ENCODE results near the gene RNU6-1.

The RNU6-1 gene

GRCh38 chr15:67820122-67820991, 19.5 kb downstream of the RNU6-1 start:
- no peak for DNase-seq

GRCh38 chr15:67819636-67820035, 20.2 kb downstream of the RNU6-1 start:
- DNase-seq, result no peak

DNA sequence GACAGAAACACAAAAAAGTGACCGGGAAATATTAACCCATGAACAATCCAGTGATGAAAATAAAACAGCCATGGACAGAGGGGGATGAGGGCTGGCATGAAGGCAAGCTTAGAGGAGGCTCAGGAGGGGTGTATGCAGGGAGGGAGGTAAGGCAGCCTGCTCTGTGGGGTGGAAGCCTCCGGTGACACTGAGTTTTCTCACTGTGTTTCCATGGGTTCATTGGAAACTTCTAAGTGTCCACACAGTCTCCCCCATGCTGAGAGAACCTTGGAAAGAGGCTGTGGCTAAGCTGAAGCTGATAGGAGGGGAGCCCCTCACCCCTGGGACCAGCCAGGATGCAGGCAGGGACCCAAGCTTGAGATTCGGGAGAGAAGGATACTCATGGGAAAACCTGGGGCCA, 21.4 kb downstream of the RNU6-1 start:
- DNase-seq, result no peak

GRCh38 chr15:67816668-67817067, 23.2 kb downstream of the RNU6-1 start:
- no peak for DNase-seq

GRCh38 chr15:67815036-67815592, 24.7 kb downstream of the RNU6-1 start:
- DNase-seq, result no peak

GRCh38 chr15:67813104-67813634, 26.7 kb downstream of the RNU6-1 start:
- DNase-seq, result no peak

- no peak for DNase-seq
Observed at GRCh38 chr15:67812241-67812644, 27.6 kb downstream of the RNU6-1 start.

GRCh38 chr15:67809866-67810265, 30.0 kb downstream of the RNU6-1 start:
- no peak for DNase-seq

DNA sequence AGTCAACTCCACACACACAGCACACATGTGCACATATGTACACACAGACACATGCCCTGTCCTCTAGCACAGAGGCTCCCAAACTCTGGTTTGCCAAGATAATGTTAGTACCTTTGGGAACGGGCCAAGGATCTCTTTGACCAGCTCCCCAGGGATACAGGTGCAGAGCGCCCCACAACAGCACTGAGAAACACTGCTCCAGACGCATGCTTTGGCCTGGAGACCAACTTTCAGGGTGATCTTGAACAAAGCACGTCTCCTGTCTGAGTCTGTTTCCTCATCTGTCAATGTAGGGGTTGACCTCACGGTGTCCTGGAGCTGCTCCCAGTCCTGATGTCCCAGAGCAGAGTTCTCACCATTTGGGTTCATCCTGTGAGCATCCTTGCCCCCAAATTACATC, 30.4 kb downstream of the RNU6-1 start:
- no peak for DNase-seq

- no peak for DNase-seq
Observed at GRCh38 chr15:67808821-67809220, 31.0 kb downstream of the RNU6-1 start.

DNA sequence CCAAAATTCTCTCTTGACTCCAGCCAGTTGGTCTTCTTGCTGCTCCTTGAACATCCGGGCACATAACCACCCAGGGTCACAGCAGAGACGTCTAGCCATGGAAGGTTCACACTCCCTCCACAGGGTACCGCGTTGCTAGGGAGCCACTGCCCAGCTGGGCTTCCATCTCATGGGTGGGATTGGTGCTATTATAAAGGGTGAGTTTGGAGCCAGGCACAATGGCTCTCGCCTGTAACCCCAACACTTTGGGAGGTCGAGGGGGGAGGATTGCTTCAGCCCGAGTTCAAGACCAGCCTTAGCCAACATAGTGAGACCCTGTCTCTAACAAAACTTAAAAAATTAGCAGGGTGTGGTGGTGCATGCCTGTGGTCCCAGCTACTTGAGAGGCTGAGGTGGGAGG, 32.0 kb downstream of the RNU6-1 start:
- DNase-seq, result no peak

- DNase-seq, result no peak
Observed at GRCh38 chr15:67807141-67807540, 32.7 kb downstream of the RNU6-1 start.

- no peak for DNase-seq
Observed at GRCh38 chr15:67806536-67806935, 33.3 kb downstream of the RNU6-1 start.

DNA sequence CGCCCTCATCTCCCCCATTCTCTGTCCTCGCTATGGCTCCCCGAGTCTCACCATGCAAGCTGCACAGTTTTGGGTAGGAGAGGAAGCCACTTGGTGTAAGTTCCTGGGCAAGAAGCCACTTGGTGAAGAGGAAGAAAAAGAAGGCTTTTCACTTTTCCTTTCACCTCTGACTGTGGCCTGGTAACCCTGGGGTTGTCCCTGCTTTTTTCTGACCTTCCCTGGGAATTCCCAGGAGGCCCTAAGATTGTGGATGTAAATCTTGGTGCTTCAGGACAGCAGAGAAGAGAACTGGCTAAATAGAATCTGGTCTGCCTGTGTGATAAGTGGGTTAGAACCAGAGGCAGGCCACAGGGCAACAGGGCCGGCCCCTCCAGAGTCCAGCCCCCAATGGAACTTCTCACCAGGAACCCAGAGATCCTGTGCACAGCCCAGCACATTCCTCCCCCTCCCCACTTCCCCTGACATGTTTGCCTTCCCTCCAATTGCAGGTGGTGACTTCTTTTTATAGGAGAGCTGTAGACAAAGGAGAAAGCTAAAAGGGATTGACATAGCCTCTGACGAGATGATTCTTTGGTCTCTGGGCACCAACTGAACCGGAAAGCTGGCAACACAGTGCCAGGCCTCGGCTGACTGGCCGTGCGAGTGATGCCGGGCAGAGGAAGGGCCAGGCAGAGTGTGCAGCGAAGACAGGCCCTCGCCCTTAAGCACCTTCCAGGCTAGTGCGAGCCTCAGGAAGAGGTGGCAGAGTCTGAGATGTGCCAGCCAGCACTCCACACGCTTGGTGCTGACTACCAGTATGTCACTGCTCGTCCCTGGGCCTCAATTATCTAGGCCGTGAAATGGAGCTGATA, 34.0 kb downstream of the RNU6-1 start:
- DNase-seq, result no peak

GRCh38 chr15:67805008-67805665, 34.7 kb downstream of the RNU6-1 start:
- DNase-seq, result no peak

- no peak for DNase-seq
Observed at GRCh38 chr15:67803996-67804843, 35.6 kb downstream of the RNU6-1 start.

DNA sequence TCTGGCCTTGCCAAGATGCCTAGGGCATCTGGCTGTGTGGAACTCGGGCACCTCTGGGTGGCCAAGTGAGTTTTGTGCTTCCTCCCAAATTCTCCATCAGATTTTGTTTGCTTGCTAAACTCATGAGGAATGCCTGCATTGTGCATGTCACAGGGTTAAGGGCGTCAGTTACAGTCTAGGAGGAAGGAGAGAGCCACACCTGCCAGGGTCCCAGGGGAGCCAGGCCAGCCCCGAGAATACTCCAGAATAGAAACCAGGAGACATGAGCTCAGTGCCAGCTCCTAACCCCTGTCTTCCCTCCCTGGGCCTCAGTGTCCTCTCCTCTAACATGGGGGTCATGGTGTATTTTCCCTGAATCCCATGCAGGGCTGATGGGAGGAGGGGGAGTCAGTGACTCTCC, 36.5 kb downstream of the RNU6-1 start:
- no peak for DNase-seq

GRCh38 chr15:67801926-67802914, 37.6 kb downstream of the RNU6-1 start:
- no peak for DNase-seq

DNA sequence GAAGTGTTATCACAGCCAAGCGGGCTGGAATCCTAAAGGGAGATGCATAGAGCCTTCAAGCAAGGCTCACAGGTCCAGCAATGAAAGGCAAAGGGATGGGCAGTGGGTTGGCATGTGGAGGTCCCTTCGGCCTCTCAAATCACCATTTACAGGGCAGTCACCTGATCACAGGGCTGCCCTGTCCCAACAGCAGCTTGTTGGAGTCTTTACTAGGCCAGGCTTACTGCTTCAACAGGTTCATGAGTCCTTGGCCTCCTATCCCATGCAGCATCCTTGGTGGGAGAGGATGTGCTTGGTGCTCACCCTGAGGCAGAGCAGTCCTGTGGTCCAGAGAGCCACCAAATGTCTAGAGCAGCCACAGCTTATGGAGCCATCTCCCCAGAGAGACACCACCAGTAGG, 38.7 kb downstream of the RNU6-1 start:
- DNase-seq, result no peak

DNA sequence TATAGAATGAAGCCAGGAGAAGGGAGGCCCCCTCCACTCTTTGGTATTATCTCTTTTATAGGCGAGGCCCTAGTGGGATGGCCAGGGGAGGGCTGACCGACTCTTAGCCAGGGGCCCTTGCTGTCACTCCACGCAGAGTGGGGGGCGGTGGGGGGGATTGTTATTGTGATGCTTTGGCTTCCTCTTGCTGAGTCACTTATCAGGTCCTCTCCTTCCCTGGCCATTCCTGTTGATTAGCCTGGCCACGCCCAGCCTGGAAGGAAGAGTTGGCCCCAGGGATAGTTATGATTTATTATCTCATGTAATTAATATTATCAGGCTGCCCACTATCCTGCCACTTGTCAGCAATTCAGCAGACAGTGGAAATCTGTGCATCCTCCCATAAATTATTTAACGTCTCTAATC, 40.0 kb downstream of the RNU6-1 start:
- no peak for DNase-seq
